OCI-LY7 (cell line): Measurements from ENCODE around the gene GABRR2. TPM values are rescaled to one million over a fixed set of nuclear protein-coding genes. Genes with fewer than 3 reads are reported as not detected.

ENCODE experiments used
- BruUV-seq: library from RNA; stranded (reverse); fragments of 400-500 nt; replicated peaks from 2 replicates; lab custom pipeline; 2021; lab: Mats Ljungman, UMichigan
- CTCF ChIA-PET: fragments of 300-600 bp; sonication (Branson Sonifier 250); formaldehyde crosslinking; loops from one replicate; lab custom pipeline; 2022; ENCODE audit warnings: antibody characterized with exemption; ENCODE audit not compliant: unreplicated experiment; lab: Charles Lee
- POLR2A ChIA-PET: fragments of 300-600 bp; sonication (Branson Sonifier 250); formaldehyde crosslinking; loops from one replicate; lab custom pipeline; 2022; ENCODE audit warnings: antibody characterized with exemption; lab: Charles Lee
- DNase-seq: peaks from one replicate; pipeline ENCODE4 v3.0.0-alpha.2; 2015; ENCODE audit warnings: low spot score
- H2AFZ ChIP-seq: fragments of 200-600 bp; sonication (generic), shearing (Covaris generic); 2 replicates; pipeline ENCODE4 v1.6.1; 2014; ENCODE audit warnings: mild to moderate bottlenecking, antibody characterized with exemption, low read length, moderate library complexity
- H3K27ac ChIP-seq: fragments of 200-600 bp; sonication (generic); 2 replicates; pipeline ENCODE4 v1.5.1; 2014; ENCODE audit warnings: mixed run types, low read depth, mild to moderate bottlenecking, moderate library complexity, low read length, inconsistent platforms; ENCODE audit not compliant: poor library complexity, severe bottlenecking
- H3K36me3 ChIP-seq: fragments of 200-600 bp; sonication (generic); 2 replicates; pipeline ENCODE4 v1.6.1; 2014; ENCODE audit warnings: mild to moderate bottlenecking, antibody characterized with exemption, low read length, moderate library complexity, mixed read lengths; ENCODE audit not compliant: insufficient read depth
- H3K4me1 ChIP-seq: fragments of 200-600 bp; sonication (generic); 2 replicates; pipeline ENCODE4 v1.5.1; 2014; ENCODE audit warnings: mild to moderate bottlenecking, low read length; ENCODE audit not compliant: insufficient read depth, poor library complexity, severe bottlenecking
- H3K4me2 ChIP-seq: fragments of 200-600 bp; sonication (generic); 2 replicates; pipeline ENCODE4 v1.6.1; 2014; ENCODE audit warnings: mild to moderate bottlenecking, low read length
- H3K4me3 ChIP-seq: fragments of 200-600 bp; sonication (generic); 2 replicates; pipeline ENCODE4 v1.5.1; 2014; ENCODE audit warnings: mild to moderate bottlenecking, low read depth, low read length; ENCODE audit not compliant: poor library complexity, severe bottlenecking
- H3K79me2 ChIP-seq: fragments of 200-600 bp; sonication (generic); 2 replicates; pipeline ENCODE4 v1.6.1; 2016; ENCODE audit warnings: low read depth, mild to moderate bottlenecking, low read length, moderate library complexity, mixed read lengths; ENCODE audit not compliant: insufficient read depth
- H3K9me2 ChIP-seq: fragments of 200-600 bp; sonication (generic); 2 replicates; pipeline ENCODE4 v1.6.1; 2016; ENCODE audit warnings: mild to moderate bottlenecking, low read length, mixed read lengths; ENCODE audit not compliant: insufficient read depth
- H3K9me3 ChIP-seq: fragments of 200-600 bp; sonication (generic); 2 replicates; pipeline ENCODE4 v1.6.1; 2014; ENCODE audit warnings: mild to moderate bottlenecking, mixed run types, low read length, mixed read lengths
- H4K20me1 ChIP-seq: fragments of 200-600 bp; sonication (generic); 2 replicates; pipeline ENCODE4 v1.6.1; 2014; ENCODE audit warnings: mild to moderate bottlenecking, antibody characterized with exemption, low read length, moderate library complexity, mixed read lengths; ENCODE audit not compliant: insufficient read depth
- EZH2phosphoT487 ChIP-seq: fragments of 200-600 bp; sonication (generic); IDR thresholded peaks from 2 replicates; pipeline ENCODE4 v1.6.1; 2018; ENCODE audit warnings: low read depth, borderline replicate concordance, mild to moderate bottlenecking, mixed run types, antibody characterized with exemption, low read length, moderate library complexity, mixed read lengths
- intact Hi-C: fragments of 100-400 bp; cut with micrococcal nuclease; formaldehyde crosslinking; loops from one replicate; pipeline ENCODE4 v1.10.0; 2022; ENCODE audit not compliant: unreplicated experiment
- total RNA-seq, 2 experiments: library from RNA; depleted of rRNA in 1 of 2; stranded (reverse); fragments of >200 nt in 1 of 2; shearing (Covaris generic) in 1 of 2; gene quantifications; 2 replicates each; pipeline ENCODE4 v1.2.3, GENCODE V29; 2014 to 2022
- TF ChIP-seq, protein P1 (sequence below): fragments of 200-600 bp; sonication (generic); conservative IDR thresholded peaks from 2 replicates; pipeline ENCODE4 v1.5.1; 2014; ENCODE audit warnings: mild to moderate bottlenecking, antibody characterized with exemption, low read length, moderate library complexity, mixed read lengths

Gene GABRR2
- total RNA-seq, 2 experiments from 2014 or later = 5.2 to 7.0 TPM

DNA sequence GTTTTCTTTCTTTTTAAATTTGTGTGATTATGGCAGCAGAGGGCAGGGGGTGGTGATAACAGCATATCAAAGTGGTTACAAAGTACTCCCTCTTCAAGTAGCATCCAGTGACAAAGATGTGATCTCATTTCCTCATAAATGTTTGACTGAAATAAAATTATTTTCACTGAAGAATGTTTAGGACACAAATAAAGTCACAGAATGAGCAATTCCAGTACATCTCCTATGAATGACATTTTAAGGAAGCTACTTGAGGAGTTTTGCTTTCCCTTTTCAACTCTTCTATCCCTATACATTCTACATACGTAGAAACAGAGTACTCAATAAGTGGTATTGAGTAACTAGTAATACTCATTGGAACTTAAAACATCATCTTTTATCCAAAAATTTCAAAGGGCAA, 13.9 kb upstream of the GABRR2 start:
- Histone ChIP-seq H3K79me2 (peaks cover 18% of the 10 kb centered on the region; the same call in 1 of the 2 replicates), H2AFZ (no peak overlapping the region), H3K4me2 (no peak overlapping the region), H3K4me3 (no peak overlapping the region), H4K20me1 (0 out of 2 replicates have a peak, but pooled peaks cover 6% of the 10 kb centered on the region), H3K27ac (no peak overlapping the region), H3K9me3 (no peaks in the 10 kb centered on the region), H3K4me1 (peaks cover 4% of the 10 kb centered on the region), H3K36me3 (peaks cover 99% of the 10 kb centered on the region), H3K9me2 (no peaks in the 10 kb centered on the region)
- TF ChIP-seq, protein P1, sequence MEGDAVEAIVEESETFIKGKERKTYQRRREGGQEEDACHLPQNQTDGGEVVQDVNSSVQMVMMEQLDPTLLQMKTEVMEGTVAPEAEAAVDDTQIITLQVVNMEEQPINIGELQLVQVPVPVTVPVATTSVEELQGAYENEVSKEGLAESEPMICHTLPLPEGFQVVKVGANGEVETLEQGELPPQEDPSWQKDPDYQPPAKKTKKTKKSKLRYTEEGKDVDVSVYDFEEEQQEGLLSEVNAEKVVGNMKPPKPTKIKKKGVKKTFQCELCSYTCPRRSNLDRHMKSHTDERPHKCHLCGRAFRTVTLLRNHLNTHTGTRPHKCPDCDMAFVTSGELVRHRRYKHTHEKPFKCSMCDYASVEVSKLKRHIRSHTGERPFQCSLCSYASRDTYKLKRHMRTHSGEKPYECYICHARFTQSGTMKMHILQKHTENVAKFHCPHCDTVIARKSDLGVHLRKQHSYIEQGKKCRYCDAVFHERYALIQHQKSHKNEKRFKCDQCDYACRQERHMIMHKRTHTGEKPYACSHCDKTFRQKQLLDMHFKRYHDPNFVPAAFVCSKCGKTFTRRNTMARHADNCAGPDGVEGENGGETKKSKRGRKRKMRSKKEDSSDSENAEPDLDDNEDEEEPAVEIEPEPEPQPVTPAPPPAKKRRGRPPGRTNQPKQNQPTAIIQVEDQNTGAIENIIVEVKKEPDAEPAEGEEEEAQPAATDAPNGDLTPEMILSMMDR = no peak
- no peak for TF ChIP-seq EZH2phosphoT487
- no peak for DNase-seq
- ChIA-PET CTCF (no interaction called here), POLR2A (interaction anchor here (0.5 to 1.4 kb wide), 3 partner anchors 11 to 35 kb away, joined by 3 to 4 read pairs (median 3); no protein-coding TSS in a partner anchor)
- intact Hi-C loops = no loop called here
- BruUV-seq = no TSS peak

DNA sequence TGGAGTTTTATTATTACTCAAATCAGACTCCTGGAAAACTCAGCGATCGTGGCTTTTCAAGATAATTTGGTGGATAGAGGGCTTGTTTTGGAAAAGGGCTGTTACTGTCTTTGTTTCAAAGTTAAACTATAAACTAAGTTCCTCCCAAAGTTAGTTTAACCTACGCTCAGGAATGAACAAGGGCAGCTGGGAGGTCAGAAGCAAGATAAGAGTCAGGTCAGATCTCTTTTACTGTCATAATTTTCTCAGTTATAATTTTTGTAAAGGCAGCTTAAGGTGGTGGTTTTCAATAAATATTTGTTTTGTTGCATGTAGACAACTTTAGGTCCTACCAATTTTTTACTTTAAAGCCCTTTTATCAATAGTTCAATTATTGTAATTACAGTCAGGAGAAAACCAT, 9.2 kb upstream of the GABRR2 start:
- CTCF ChIA-PET = no interaction called here
- intact Hi-C loops = no loop called here
- H4K20me1 ChIP-seq = no peaks in the 10 kb centered on the region
- H3K36me3 ChIP-seq = peaks cover 97% of the 10 kb centered on the region
- peaks cover 5% of the 10 kb centered on the region; the same call in 1 of the 2 replicates for H3K79me2 ChIP-seq
- H3K4me3 ChIP-seq = no peak overlapping the region
- no peak overlapping the region for H2AFZ ChIP-seq
- 0 out of 2 replicates have a peak, but pooled peaks cover 6% of the 10 kb centered on the region for H3K9me3 ChIP-seq
- POLR2A ChIA-PET = interaction anchor here (0.6 to 1.3 kb wide), 2 partner anchors 18 to 87 kb away, joined by 3 read pairs; no protein-coding TSS in a partner anchor
- TF ChIP-seq EZH2phosphoT487 = no peak
- TF ChIP-seq, protein P1 = no peak
- BruUV-seq = no TSS peak
- no peak overlapping the region for H3K4me2 ChIP-seq
- DNase-seq = no peak
- H3K27ac ChIP-seq = no peak overlapping the region
- H3K9me2 ChIP-seq = no peaks in the 10 kb centered on the region
- H3K4me1 ChIP-seq = peaks cover 15% of the 10 kb centered on the region

DNA sequence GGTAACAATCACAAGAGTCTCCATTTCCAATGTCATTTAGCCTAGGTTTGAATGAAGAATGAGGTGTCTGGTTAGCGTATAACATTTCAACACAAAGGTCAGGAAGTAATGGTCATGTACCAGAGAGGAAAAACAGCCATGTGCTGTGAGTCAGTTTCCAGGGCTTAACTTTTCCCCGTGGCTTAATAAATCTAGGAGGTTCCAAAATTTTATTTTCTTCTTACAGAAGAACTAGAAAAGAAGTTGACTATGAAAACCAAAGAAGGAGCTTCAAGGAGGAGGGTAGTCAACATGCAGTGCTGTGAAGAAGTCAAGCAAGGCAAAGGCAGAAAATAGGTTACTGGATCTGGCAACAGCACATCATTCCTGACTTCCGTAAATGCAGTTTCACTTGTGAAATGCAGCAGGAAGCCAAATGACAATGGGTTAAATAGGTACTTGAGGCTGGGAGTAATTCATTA, 8.4 kb upstream of the GABRR2 start:
- POLR2A ChIA-PET = interaction anchor here (0.5 kb wide), 2 partner anchors 238 to 1267 kb away, joined by 3 read pairs; no protein-coding TSS in a partner anchor
- CTCF ChIA-PET = no interaction called here
- no peak for TF ChIP-seq EZH2phosphoT487
- TF ChIP-seq, protein P1 = no peak

More for the DNA sequence above, 8.4 kb upstream of the GABRR2 start:
- Histone ChIP-seq H3K4me1 (peaks cover 17% of the 10 kb centered on the region), H3K79me2 (peaks cover 12% of the 10 kb centered on the region; the same call in 1 of the 2 replicates), H3K9me2 (no peaks in the 10 kb centered on the region), H3K4me3 (no peak overlapping the region), H4K20me1 (no peaks in the 10 kb centered on the region), H3K9me3 (0 out of 2 replicates have a peak, but pooled peaks cover 6% of the 10 kb centered on the region), H3K4me2 (no peak overlapping the region), H3K36me3 (peaks cover 97% of the 10 kb centered on the region), H2AFZ (no peak overlapping the region), H3K27ac (no peak overlapping the region)
- no TSS peak for BruUV-seq
- intact Hi-C loops = no loop called here
- DNase-seq = peak; percentile 27
